ENCODE measurements around the gene CYP21A2.

Gene CYP21A2

GRCh38 chr6:32083812-32084768 is 45.9 kb downstream of the CYP21A2 start:
- DNase-seq (ENCODE audit: low spot score), result no peak

DNA sequence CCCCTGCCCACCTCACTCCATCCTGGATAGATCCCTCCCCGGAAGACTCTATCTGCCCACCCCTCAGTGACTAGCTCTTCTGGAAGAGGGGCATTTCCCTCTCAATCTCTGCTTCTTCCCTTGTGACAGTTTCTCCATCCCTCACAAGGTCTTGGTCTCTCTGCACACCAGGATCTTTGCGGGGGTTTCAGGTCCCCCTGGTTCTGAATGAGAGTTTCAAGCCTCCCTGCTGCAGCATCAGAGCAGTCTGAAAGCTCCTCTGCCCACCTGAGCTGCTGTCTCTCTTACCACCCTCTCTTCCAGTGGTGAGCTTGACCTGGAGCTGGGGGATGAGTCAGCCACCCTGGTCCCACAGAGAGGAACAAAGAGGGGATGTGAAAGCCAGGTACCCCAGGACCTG is 46.6 kb downstream of the CYP21A2 start:
- no peak for DNase-seq (ENCODE audit: low spot score)

- no peak for DNase-seq (ENCODE audit: low spot score)
Observed at GRCh38 chr6:32085759-32086459, 47.7 kb downstream of the CYP21A2 start.

DNA sequence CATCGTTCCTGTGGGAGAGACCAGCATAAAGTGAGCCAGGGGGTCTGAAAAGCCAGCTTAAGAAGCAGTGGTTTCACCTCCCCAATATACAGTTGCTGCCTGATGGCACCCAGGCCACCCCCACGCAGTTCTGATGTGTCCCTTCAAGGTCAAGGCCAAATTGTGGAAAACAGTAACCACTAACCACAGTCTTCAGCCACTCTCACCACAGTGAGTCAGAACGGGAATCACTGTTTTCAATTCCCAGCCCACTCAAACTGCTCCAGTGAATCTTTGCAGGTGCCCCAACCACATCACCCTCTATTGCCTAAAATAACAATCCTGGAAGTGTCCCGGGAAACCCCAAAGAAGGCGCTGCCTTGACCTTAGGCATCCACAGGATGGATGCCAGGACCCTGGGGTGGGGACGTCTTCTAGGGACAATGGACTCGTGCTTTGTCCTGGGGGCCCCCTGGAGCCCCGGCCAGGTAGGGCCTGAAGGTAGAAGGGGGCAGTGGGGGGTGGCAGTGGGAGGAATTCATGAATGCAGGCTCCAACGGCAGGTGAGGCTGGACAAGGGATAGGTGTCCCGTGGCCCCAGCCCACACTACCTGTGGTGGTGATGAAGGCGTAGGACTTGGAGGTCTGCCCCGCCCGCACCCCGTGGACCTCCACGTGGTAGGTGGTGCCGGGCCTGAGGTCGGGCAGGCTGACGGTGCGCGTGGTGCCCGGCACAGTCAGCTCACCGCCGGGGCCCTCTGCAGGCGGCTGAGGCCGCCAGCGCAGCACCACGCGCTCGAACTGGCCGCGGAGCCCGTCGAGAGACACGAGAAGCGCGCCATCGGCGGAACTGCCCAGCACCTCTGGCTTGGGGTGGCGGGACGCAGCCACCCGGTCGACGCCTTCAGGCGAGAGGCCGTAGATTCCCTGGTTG is 48.7 kb downstream of the CYP21A2 start:
- DNase-seq (ENCODE audit: low spot score), result no peak

DNA sequence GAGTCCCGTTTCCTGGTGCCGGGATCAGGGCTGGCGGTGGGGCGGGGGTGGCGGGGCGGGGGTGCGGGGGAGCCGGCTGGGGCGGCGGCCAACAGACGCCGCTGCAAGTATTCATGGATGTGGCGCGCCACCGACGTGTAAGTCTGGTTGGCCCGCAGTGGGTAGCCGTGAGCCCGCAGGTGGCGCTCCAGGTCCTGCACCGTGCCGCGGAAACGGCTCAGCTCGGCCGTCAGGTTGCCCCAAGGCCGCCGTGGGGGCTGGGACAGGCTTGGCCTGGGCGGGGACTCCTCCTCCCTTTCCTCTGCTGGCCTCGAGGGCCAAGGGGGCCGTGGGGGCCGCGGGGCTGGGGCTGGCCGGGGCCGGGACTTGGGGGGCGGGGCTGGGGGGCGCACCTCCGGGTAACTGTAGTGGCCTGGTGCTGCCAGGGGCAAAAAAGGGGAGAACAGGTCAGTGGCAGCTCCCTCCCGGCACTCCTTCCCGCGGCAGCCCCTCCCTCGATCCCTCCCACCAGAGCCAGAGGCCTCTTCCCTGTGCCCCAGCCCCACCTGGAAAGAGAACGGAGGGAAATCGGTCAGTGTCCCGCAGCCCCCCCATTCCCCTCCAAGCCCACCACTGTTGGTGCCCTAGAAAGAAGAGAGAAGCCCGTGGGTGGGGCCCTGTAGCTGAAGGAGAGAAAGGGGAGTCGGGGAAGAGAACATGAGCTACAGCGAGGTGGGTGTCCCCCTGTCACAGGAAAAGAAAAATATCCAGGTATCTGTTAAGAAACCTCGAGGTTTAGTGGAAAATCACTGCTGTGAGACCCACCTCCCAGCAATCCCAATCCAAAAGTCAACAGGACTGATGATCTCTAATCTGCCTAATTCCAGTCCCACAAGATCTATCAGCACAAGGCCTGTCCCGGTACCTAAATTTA is 49.6 kb downstream of the CYP21A2 start:
- no peak for DNase-seq (ENCODE audit: low spot score)

- DNase-seq (ENCODE audit: low spot score), result no peak
Observed at GRCh38 chr6:32088487-32089049, 50.4 kb downstream of the CYP21A2 start.

- no peak for DNase-seq (ENCODE audit: low spot score)
Observed at GRCh38 chr6:32089082-32089828, 51.0 kb downstream of the CYP21A2 start.

Measured in putamen (tissue), 1 donor.